Measurements from ENCODE around the gene PKD2.
A peak's percentile ranks its signal among the peaks of the same experiment; 100 is the strongest.
"Not testable (repeated sequence)": the region's sequence is repeated elsewhere in the genome, so short reads cannot be mapped to it uniquely, and the experiment has no call there.

PKD2 gene

DNA sequence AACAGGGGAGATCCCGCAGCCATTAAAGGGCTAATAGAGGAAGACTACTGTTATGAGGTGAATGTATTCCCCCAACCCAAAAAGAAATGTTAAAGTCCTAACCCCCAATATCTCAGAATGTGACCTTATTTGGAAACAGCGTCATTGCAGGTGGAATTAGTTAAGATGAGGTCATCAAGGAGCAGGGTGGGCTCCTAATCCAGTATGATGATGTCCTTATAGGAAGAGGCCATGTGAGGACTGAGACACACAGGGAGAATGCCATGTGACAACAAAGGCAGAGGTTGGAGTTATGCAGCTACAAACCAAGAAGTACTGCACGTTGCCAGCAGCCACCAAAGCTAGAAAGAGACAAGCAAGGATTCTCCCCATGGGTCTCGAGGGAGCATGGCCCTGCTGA, 17.7 kb upstream of the PKD2 start:
- DNase-seq, result no peak

DNA sequence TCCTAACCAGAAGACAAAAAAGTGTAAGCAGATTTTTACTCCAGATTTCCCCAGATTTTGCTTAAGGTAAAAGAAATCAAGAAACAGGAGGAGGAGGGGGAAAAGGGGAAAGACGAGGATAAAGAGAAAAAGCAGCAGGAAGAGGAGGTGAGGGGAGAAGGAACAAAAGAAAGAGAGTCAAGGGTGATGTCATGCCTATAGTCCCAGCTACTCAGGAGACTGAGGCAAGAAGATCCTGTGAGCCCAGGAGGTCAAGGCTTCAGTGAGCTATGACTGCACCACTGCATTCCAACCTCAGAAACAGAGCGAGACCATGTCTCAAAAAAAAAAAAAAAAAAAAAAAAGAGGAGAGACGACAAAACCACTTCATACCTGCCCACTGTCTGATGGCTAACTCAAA, 12.0 kb upstream of the PKD2 start:
- no peak for DNase-seq

GRCh38 chr4:87999191-87999691, 8.2 kb upstream of the PKD2 start:
- not testable (repeated sequence) for DNase-seq

DNA sequence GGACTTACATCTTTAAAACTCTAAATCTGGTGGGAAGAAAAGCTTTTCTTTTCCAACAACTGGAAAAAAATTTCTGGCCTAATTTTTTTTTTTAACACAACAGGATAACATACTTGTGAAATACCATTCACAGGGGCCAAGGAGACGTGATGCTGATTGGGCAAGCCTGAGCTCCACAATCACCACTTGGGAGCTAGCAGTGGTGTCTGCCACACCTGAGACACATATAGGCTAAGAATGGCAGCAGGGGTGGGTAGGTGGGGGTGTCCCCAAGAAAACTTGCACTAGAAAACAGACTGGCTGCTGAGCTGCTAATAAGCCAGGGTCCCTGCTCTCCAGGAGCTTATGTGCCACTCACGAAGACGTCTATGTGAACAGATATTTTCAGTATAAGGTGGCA, 5.6 kb upstream of the PKD2 start:
- no peak for DNase-seq

GRCh38 chr4:88002786-88003185, 4.6 kb upstream of the PKD2 start:
- DNase-seq, result no peak

- no peak for DNase-seq
These were observed 4.2 kb upstream of the PKD2 start for GRCh38 chr4:88003261-88003660.

DNA sequence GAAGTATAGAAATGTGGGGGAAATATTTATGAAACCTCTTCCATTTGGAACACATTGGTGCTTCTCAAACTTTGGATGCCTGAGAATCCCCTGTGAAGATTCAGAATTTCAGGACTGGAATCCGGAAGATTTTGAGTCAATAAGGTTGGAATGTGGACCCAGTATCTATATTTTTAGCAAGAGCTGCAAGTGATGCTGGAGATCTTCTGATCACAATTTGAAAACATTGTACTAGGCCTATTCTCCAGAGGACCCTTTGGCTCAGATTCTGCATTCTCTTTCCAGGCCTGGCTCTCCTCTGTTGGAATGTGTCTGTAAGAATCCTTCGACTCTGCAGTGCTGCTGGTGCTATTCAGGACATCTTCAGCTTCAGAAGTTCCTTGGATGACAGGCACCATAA, 2.4 kb upstream of the PKD2 start:
- no peak for DNase-seq

GRCh38 chr4:88005946-88006345, 1.5 kb upstream of the PKD2 start:
- no peak for DNase-seq

- DNase-seq, result no peak
These were observed 505 bp upstream of the PKD2 start for GRCh38 chr4:88006956-88007303.

- no peak for DNase-seq
These were observed 797 bp downstream of the PKD2 start for GRCh38 chr4:88008122-88008742.

- DNase-seq, result no peak
These were observed 1.3 kb downstream of the PKD2 start for GRCh38 chr4:88008743-88009171.

GRCh38 chr4:88009871-88010270, 2.4 kb downstream of the PKD2 start:
- no peak for DNase-seq

GRCh38 chr4:88010966-88011365, 3.5 kb downstream of the PKD2 start:
- DNase-seq, result no peak

DNA sequence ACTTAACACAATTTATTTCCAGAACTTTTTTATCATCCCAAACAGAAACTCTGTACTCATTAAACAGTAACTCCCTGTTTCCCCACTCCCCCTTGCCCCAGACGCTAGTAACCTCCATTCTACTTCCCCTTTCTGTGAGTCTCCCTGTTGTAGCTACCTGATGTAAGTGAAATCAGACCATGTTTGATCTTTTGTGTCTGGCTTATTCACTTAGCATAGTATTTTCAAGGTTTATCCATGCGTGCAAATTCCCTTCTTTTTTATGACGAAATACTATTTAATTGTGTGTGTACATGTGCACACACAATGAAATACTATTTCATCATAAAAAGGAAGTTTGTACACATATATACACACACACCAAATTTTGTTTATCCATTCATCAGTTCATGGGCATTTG, 5.2 kb downstream of the PKD2 start:
- DNase-seq, result peak in 1 of 2 donors; percentile 81

- no peak for DNase-seq
These were observed 7.0 kb downstream of the PKD2 start for GRCh38 chr4:88014386-88014905.

DNA sequence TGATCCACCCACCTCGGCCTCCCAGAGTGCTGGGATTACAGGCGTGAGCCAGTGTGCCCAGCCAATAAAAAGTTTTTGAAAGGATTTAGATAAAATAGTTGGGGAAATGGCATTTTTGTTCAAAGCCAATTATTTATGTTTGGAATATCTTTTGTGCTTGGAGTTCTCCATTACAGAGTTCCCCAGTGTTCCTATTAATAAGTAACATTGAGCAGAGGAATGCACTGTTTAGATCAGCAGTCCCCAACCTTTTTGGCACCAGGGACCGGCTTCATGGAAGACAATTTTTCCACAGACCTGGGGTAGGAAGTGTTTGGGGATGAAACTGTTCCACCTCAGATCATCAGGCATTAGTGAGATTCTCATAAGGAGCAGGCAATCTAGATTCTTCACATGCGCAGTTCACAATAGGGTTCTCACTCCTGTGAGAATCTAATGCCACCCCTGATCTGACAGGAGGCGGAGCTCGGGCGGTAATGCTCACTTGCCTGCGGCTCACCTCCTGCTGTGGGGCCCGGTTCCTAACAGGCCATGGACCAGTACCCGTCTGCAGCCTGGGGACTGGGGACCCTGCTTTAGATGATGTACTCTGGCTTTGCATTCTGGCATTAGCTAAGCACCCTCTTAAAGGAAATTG, 8.3 kb downstream of the PKD2 start:
- no peak for DNase-seq

DNA sequence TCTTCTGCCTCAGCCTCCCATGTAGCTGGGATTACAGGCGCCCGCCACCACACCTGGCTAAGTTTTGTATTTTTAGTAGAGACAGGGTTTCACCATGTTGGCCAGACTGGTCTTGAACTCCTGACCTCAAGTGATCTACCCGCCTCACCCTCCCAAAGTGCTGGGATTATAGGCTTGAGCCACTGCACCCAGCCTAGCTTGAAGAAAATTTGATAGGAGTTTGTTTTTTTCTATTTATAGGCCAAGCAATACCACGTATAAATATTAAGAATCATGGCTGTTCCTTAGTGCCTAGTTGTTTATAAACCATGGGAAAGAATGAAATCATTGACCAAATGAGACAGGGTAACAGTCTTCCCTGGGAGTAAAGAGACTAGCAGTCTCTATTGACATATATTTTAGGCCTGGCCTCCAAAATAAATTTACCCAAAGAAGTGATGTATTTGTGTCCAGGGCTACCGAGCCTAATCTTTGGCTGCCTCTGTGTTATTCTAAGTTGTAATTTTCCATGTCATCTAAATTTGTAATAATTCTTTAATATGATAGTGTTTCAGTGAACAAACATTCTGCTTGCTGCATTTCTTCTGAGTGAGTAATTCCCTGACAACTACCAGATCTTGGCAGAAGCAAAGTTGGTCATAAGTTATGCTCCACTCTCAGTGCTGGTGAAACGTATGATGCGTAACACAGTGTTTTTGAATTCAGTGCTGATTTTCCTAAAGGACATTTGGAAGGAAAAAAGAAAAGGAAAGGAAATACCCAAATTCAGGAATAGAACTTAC, 10.3 kb downstream of the PKD2 start:
- DNase-seq, result no peak

- no peak for DNase-seq
These were observed 11.0 kb downstream of the PKD2 start for GRCh38 chr4:88018466-88018865.

DNA sequence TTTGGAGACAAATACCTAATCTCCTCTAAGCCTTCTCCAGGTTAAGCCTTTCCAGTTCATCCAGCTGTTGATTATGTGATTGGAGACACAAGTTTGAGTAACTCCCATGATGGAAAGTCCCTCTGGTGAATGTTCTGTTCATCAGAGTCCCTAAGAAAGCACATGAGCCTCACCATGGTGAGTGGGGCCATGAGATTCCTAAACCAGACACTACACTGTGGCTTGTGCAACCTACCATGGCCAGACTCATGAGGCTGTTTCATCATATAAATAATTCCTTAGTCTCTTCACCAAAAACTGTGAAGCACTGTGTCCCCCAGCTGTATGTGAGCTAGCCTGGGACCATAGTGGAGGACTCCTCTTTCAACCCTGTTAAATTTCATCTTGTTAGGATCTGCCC, 14.4 kb downstream of the PKD2 start:
- no peak for DNase-seq

DNA sequence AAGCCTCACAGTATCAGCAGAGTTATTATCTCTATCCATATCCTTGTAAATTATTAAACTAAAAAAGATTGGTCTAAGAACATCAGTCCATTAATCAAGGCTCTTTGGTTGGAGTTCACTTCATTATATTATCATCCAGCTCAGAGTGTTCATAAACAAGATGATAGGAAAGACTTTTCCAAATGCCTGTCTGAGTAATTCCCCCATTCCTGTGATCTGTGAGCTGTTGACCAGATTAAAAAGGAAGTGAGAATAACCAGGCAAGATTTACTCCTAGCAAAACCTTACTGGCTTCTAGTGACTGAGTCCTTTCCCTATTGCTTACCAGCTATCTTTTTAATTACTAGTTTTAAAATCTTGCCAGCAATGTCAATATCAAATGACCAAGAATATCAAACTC, 14.9 kb downstream of the PKD2 start:
- no peak for DNase-seq

DNA sequence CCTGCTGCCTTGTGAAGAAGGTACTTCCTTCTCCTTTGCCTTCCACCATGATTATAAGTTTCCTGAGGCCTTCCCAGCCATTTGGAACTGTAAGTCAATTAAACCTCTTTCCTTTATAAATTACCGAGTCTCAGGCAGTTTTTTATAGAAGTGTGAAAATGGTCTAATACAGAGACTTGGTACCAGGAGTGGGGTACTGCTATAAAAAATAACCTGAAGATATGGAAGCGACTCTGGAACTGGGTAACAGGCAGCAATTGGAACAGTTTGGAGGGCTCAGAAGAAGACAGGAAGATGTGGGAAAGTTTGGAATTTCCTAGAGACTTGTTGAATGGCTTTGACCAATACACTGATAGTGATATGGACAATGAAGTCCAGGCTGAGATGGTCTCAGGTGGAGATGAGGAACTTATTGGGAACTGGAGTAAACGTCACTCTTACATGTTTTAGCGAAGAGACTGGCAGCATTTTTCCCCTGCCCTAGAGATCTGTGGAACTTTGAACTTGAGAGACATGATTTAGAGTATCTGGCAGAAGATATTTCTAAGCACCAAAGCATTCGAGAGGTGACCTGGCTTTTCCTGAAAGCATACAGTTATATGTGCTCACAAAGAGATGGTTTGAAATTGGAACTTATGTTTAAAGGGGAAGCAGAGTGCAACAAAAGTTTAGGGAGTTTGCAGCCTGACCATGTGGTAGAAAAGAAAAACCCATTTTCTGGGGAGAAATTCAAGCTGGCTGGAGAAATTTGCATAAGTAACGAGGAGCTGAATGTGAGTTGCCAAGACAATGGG, 18.6 kb downstream of the PKD2 start:
- not testable (repeated sequence) for DNase-seq

DNA sequence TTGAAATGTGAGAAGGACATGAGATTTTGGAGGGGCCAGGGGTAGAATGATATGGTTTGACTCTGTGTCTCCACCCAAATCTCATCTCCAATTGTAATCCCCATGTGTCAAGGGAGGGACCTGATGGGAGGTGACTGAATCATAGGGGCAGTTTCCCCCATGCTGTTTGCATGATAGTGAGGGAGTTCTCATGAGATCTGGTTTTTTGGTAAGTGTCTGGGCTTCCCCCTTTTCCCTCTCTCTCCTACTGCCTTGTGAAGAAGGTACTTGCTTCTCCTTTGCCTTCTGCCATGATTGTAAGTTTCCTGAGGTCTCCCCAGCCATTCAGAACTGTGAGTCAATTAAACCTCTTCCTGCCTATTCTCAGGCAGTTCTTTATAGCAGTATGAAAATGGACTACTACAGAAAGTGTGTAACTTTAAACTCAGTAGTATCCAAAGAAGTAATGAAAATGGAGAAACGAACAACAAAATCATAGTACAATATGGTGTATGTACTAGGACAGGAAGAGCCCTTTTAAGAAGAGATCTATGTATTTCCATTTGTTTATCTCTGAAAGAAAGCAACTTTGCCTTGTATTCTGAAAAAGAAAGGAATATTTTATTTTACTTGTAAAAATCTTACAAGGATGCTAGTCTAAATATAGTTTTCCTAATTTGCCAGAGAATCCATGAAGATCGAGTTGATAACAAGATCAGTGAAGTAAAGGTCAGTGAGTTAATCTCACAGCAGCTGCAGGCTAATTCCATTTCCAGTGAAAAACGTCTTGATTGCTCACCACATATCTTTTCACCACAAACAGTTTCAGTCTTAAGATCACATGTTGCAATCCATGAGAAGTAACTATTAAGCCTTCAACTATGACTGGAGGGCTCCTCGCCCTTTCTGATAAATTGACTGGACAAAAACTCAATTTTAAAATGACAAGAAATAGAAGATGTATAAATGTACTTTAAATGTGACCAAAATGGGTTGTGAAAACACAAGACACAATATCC, 20.5 kb downstream of the PKD2 start:
- no peak for DNase-seq

Data from bone marrow (tissue), 2 donors.